HFF-Myc (cell line): ENCODE measurements around the gene CDH11.

Source experiments
- DNase-seq: peaks from one replicate; pipeline ENCODE4 v3.0.0-alpha.2; 2011; ENCODE audit warnings: low read depth; ENCODE audit errors: extremely low read depth
- H3K4me3 ChIP-seq: replicated peaks from 2 replicates; pipeline ENCODE4 v1.5.1; 2011; ENCODE audit warnings: low read depth, mild to moderate bottlenecking, control low read depth, low read length
- CTCF ChIP-seq: IDR thresholded peaks from 2 replicates; pipeline ENCODE4 v1.5.1; 2012; ENCODE audit warnings: mild to moderate bottlenecking, low read depth, low read length, control low read depth; ENCODE audit errors: missing control alignments

CDH11 gene

GRCh38 chr16:65106757-65107156 is 15.1 kb downstream of the CDH11 start:
- H3K4me3 ChIP-seq = no peak overlapping the region
- TF ChIP-seq CTCF = no peak
- no peak for DNase-seq

- no peak for TF ChIP-seq CTCF
- no peak overlapping the region for H3K4me3 ChIP-seq
- DNase-seq = no peak
These were observed 16.7 kb downstream of the CDH11 start for GRCh38 chr16:65105171-65105570.

GRCh38 chr16:65104471-65104870 is 17.4 kb downstream of the CDH11 start:
- no peak overlapping the region for H3K4me3 ChIP-seq
- no peak for TF ChIP-seq CTCF
- no peak for DNase-seq

GRCh38 chr16:65102326-65102725 is 19.5 kb downstream of the CDH11 start:
- TF ChIP-seq CTCF = no peak
- H3K4me3 ChIP-seq = no peak overlapping the region
- no peak for DNase-seq

- DNase-seq = no peak
- H3K4me3 ChIP-seq = no peak overlapping the region
- TF ChIP-seq CTCF = no peak
These were observed 20.9 kb downstream of the CDH11 start for GRCh38 chr16:65101009-65101408.

- DNase-seq = no peak
- H3K4me3 ChIP-seq = no peak overlapping the region
- no peak for TF ChIP-seq CTCF
These were observed 22.3 kb downstream of the CDH11 start for GRCh38 chr16:65099607-65100006.

GRCh38 chr16:65098916-65099315 is 22.9 kb downstream of the CDH11 start:
- DNase-seq = no peak

More at GRCh38 chr16:65098916-65099315, 22.9 kb downstream of the CDH11 start:
- TF ChIP-seq CTCF = no peak
- H3K4me3 ChIP-seq = no peak overlapping the region
